Left forelimb (tissue), 1 donor: ENCODE measurements around the gene WDR55.
"Not testable (repeated sequence)": the region's sequence is repeated elsewhere in the genome, so short reads cannot be mapped to it uniquely, and the experiment has no call there.

Experiments
- DNase-seq: peaks from one replicate; pipeline ENCODE4 v3.0.0-alpha.2; 2018; ENCODE audit warnings: low spot score

Gene WDR55

GRCh38 chr5:140664359-140665119 is at the start of gene WDR55:
WDR55 (plus strand) TSS chr5:140664904; CDS start chr5:140664913, 9 bp downstream.
- peak; percentile 96 for DNase-seq

GRCh38 chr5:140622301-140622700 is 42.4 kb upstream of the WDR55 start:
- no peak for DNase-seq

GRCh38 chr5:140623061-140623460 is 41.6 kb upstream of the WDR55 start:
- DNase-seq: not testable (repeated sequence)

- DNase-seq: not testable (repeated sequence)
Measured at GRCh38 chr5:140624886-140625285, 39.8 kb upstream of the WDR55 start.

GRCh38 chr5:140627972-140628371 is 36.7 kb upstream of the WDR55 start:
- no peak for DNase-seq

GRCh38 chr5:140628711-140629110 is 36.0 kb upstream of the WDR55 start:
- no peak for DNase-seq

- DNase-seq: no peak
Measured at GRCh38 chr5:140630292-140631035, 34.2 kb upstream of the WDR55 start.

GRCh38 chr5:140631036-140631417 is 33.7 kb upstream of the WDR55 start:
- DNase-seq: no peak

GRCh38 chr5:140631831-140632365 is 32.8 kb upstream of the WDR55 start:
- no peak for DNase-seq

- DNase-seq: no peak
Measured at GRCh38 chr5:140632366-140633020, 32.2 kb upstream of the WDR55 start.

- DNase-seq: no peak
Measured at GRCh38 chr5:140633021-140633471, 31.7 kb upstream of the WDR55 start, which contains the start of gene CD14. CD14 (minus strand) TSS chr5:140633175; CDS start chr5:140633071, 104 bp downstream.

- DNase-seq: no peak
Measured at GRCh38 chr5:140633501-140633900, 31.2 kb upstream of the WDR55 start.

GRCh38 chr5:140634103-140634502 is 30.6 kb upstream of the WDR55 start:
- no peak for DNase-seq

- no peak for DNase-seq
Measured at GRCh38 chr5:140635291-140636257, 29.1 kb upstream of the WDR55 start.

- DNase-seq: no peak
Measured at GRCh38 chr5:140637371-140638100, 27.2 kb upstream of the WDR55 start.

GRCh38 chr5:140638898-140639147 is 25.9 kb upstream of the WDR55 start:
- not testable (repeated sequence) for DNase-seq

GRCh38 chr5:140639148-140639981 is 25.3 kb upstream of the WDR55 start, which contains the start of gene TMCO6:
TMCO6 (plus strand) TSS chr5:140639451; CDS start chr5:140639528, 77 bp downstream.
- DNase-seq: peak; percentile 95

- no peak for DNase-seq
Measured at GRCh38 chr5:140641716-140642115, 23.0 kb upstream of the WDR55 start.

GRCh38 chr5:140642718-140643117 is 22.0 kb upstream of the WDR55 start:
- no peak for DNase-seq

- peak; percentile 68 for DNase-seq
Measured at GRCh38 chr5:140647042-140647419, 17.7 kb upstream of the WDR55 start.
